ENCODE data around the gene RAD51B. TPM values are rescaled to one million over a fixed set of nuclear protein-coding genes. Genes with fewer than 3 reads are reported as not detected.

Gene RAD51B
- 9.2 TPM for polyA plus RNA-seq (2013, experiment 1 of 2)
- polyA plus RNA-seq (2013, experiment 2 of 2), result 9.3 TPM

- H3K4me1 ChIP-seq (ENCODE audit: control insufficient read depth, insufficient read depth, low read length, poor library complexity, severe bottlenecking), result peaks cover 3% of the 10 kb centered on the region
- H3K4me3 ChIP-seq (ENCODE audit: extremely low read depth, insufficient read depth, low read length, poor library complexity, severe bottlenecking), result peak within 1 kb of the TSS; percentile 93
- no peaks in the 10 kb centered on the region for H3K36me3 ChIP-seq (ENCODE audit: control insufficient read depth, insufficient read depth, low read length)
- 1 to 2% methylated on average over 8 to 11 of the region's 30 CpGs for WGBS, 2 experiments (ENCODE audit: insufficient coverage in 2 of 2)
- peak within 1 kb of the TSS; percentile 43 for H3K27ac ChIP-seq (ENCODE audit: low read depth, low read length, severe bottlenecking)
- no peaks in the 10 kb centered on the region for H3K9me3 ChIP-seq (ENCODE audit: control insufficient read depth, low read length)
Measured at GRCh38 chr14:67819563-67820421, at the start of gene RAD51B. Gene RAD51B (plus strand): TSS chr14:67819779.

GRCh38 chr14:67773844-67774377 lies 45.7 kb upstream of the RAD51B start:
- Histone ChIP-seq H3K9me3 (ENCODE audit: control insufficient read depth, low read length) (no peaks in the 10 kb centered on the region), H3K4me1 (ENCODE audit: control insufficient read depth, insufficient read depth, low read length, poor library complexity, severe bottlenecking) (no peaks in the 10 kb centered on the region), H3K27ac (ENCODE audit: low read depth, low read length, severe bottlenecking) (no peak overlapping the region), H3K36me3 (ENCODE audit: control insufficient read depth, insufficient read depth, low read length) (peaks cover 92% of the 10 kb centered on the region), H3K4me3 (ENCODE audit: extremely low read depth, insufficient read depth, low read length, poor library complexity, severe bottlenecking) (no peak overlapping the region)
- WGBS, 2 experiments (ENCODE audit: insufficient coverage in 2 of 2), result 90 to 100% methylated on average over 2 to 3 of the region's 5 CpGs

- Histone ChIP-seq H3K36me3 (ENCODE audit: control insufficient read depth, insufficient read depth, low read length) (peaks cover 95% of the 10 kb centered on the region), H3K9me3 (ENCODE audit: control insufficient read depth, low read length) (no peaks in the 10 kb centered on the region), H3K4me3 (ENCODE audit: extremely low read depth, insufficient read depth, low read length, poor library complexity, severe bottlenecking) (no peak overlapping the region), H3K27ac (ENCODE audit: low read depth, low read length, severe bottlenecking) (no peak overlapping the region), H3K4me1 (ENCODE audit: control insufficient read depth, insufficient read depth, low read length, poor library complexity, severe bottlenecking) (no peaks in the 10 kb centered on the region)
- 94 to 100% methylated on average over 2 to 3 of the region's 4 CpGs for WGBS, 2 experiments (ENCODE audit: insufficient coverage in 2 of 2)
Measured at GRCh38 chr14:67776653-67777322, 42.8 kb upstream of the RAD51B start.

- H3K36me3 ChIP-seq (ENCODE audit: control insufficient read depth, insufficient read depth, low read length), result peaks cover 96% of the 10 kb centered on the region
Measured at GRCh38 chr14:67778792-67779191, 40.8 kb upstream of the RAD51B start.

GRCh38 chr14:67782090-67782489 lies 37.5 kb upstream of the RAD51B start:
- WGBS, 2 experiments (ENCODE audit: insufficient coverage in 2 of 2), result 40 to 60% methylated on average over 1 to 2 of the region's 3 CpGs
- no peak overlapping the region for H3K27ac ChIP-seq (ENCODE audit: low read depth, low read length, severe bottlenecking)
- peaks cover 95% of the 10 kb centered on the region for H3K36me3 ChIP-seq (ENCODE audit: control insufficient read depth, insufficient read depth, low read length)
- H3K4me1 ChIP-seq (ENCODE audit: control insufficient read depth, insufficient read depth, low read length, poor library complexity, severe bottlenecking), result no peaks in the 10 kb centered on the region
- H3K4me3 ChIP-seq (ENCODE audit: extremely low read depth, insufficient read depth, low read length, poor library complexity, severe bottlenecking), result no peak overlapping the region
- no peaks in the 10 kb centered on the region for H3K9me3 ChIP-seq (ENCODE audit: control insufficient read depth, low read length)

More at GRCh38 chr14:67778792-67779191, 40.8 kb upstream of the RAD51B start:
- H3K4me1 ChIP-seq (ENCODE audit: control insufficient read depth, insufficient read depth, low read length, poor library complexity, severe bottlenecking), result no peaks in the 10 kb centered on the region
- no peak overlapping the region for H3K4me3 ChIP-seq (ENCODE audit: extremely low read depth, insufficient read depth, low read length, poor library complexity, severe bottlenecking)
- WGBS, 2 experiments (ENCODE audit: insufficient coverage in 2 of 2), result 100% methylated on average over 1 of the region's 1 CpG
- H3K9me3 ChIP-seq (ENCODE audit: control insufficient read depth, low read length), result no peaks in the 10 kb centered on the region
- no peak overlapping the region for H3K27ac ChIP-seq (ENCODE audit: low read depth, low read length, severe bottlenecking)

- 87 to 100% methylated on average over 3 to 4 of the region's 5 CpGs for WGBS, 2 experiments (ENCODE audit: insufficient coverage in 2 of 2)
- Histone ChIP-seq H3K36me3 (ENCODE audit: control insufficient read depth, insufficient read depth, low read length) (peaks cover 95% of the 10 kb centered on the region), H3K9me3 (ENCODE audit: control insufficient read depth, low read length) (no peaks in the 10 kb centered on the region), H3K4me1 (ENCODE audit: control insufficient read depth, insufficient read depth, low read length, poor library complexity, severe bottlenecking) (no peaks in the 10 kb centered on the region), H3K27ac (ENCODE audit: low read depth, low read length, severe bottlenecking) (no peak overlapping the region), H3K4me3 (ENCODE audit: extremely low read depth, insufficient read depth, low read length, poor library complexity, severe bottlenecking) (no peak overlapping the region)
Measured at GRCh38 chr14:67784244-67784823, 35.2 kb upstream of the RAD51B start.

GRCh38 chr14:67785270-67786109 lies 34.1 kb upstream of the RAD51B start:
- Histone ChIP-seq H3K36me3 (ENCODE audit: control insufficient read depth, insufficient read depth, low read length) (peaks cover 95% of the 10 kb centered on the region), H3K4me1 (ENCODE audit: control insufficient read depth, insufficient read depth, low read length, poor library complexity, severe bottlenecking) (no peaks in the 10 kb centered on the region), H3K27ac (ENCODE audit: low read depth, low read length, severe bottlenecking) (no peak overlapping the region), H3K4me3 (ENCODE audit: extremely low read depth, insufficient read depth, low read length, poor library complexity, severe bottlenecking) (no peak overlapping the region), H3K9me3 (ENCODE audit: control insufficient read depth, low read length) (no peaks in the 10 kb centered on the region)
- WGBS, 2 experiments (ENCODE audit: insufficient coverage in 2 of 2), result 79 to 86% methylated on average over 1 to 2 of the region's 4 CpGs

GRCh38 chr14:67787673-67788072 lies 31.9 kb upstream of the RAD51B start:
- no peak overlapping the region for H3K27ac ChIP-seq (ENCODE audit: low read depth, low read length, severe bottlenecking)
- peaks cover 81% of the 10 kb centered on the region for H3K36me3 ChIP-seq (ENCODE audit: control insufficient read depth, insufficient read depth, low read length)
- no peak overlapping the region for H3K4me3 ChIP-seq (ENCODE audit: extremely low read depth, insufficient read depth, low read length, poor library complexity, severe bottlenecking)
- no peaks in the 10 kb centered on the region for H3K9me3 ChIP-seq (ENCODE audit: control insufficient read depth, low read length)
- H3K4me1 ChIP-seq (ENCODE audit: control insufficient read depth, insufficient read depth, low read length, poor library complexity, severe bottlenecking), result no peaks in the 10 kb centered on the region
- WGBS, 2 experiments (ENCODE audit: insufficient coverage in 2 of 2), result 89 to 100% methylated on average over 1 of the region's 1 CpG

- Histone ChIP-seq H3K9me3 (ENCODE audit: control insufficient read depth, low read length) (no peaks in the 10 kb centered on the region), H3K4me3 (ENCODE audit: extremely low read depth, insufficient read depth, low read length, poor library complexity, severe bottlenecking) (no peak overlapping the region), H3K36me3 (ENCODE audit: control insufficient read depth, insufficient read depth, low read length) (peaks cover 82% of the 10 kb centered on the region), H3K27ac (ENCODE audit: low read depth, low read length, severe bottlenecking) (no peak overlapping the region), H3K4me1 (ENCODE audit: control insufficient read depth, insufficient read depth, low read length, poor library complexity, severe bottlenecking) (no peaks in the 10 kb centered on the region)
- 92 to 93% methylated on average over 19 to 20 of the region's 20 CpGs for WGBS, 2 experiments (ENCODE audit: insufficient coverage in 2 of 2)
Measured at GRCh38 chr14:67798731-67799130, 20.8 kb upstream of the RAD51B start.

GRCh38 chr14:67800743-67801142 lies 18.8 kb upstream of the RAD51B start:
- Histone ChIP-seq H3K36me3 (ENCODE audit: control insufficient read depth, insufficient read depth, low read length) (peaks cover 84% of the 10 kb centered on the region), H3K4me1 (ENCODE audit: control insufficient read depth, insufficient read depth, low read length, poor library complexity, severe bottlenecking) (no peaks in the 10 kb centered on the region), H3K4me3 (ENCODE audit: extremely low read depth, insufficient read depth, low read length, poor library complexity, severe bottlenecking) (no peak overlapping the region), H3K9me3 (ENCODE audit: control insufficient read depth, low read length) (no peaks in the 10 kb centered on the region), H3K27ac (ENCODE audit: low read depth, low read length, severe bottlenecking) (no peak overlapping the region)
- 94 to 100% methylated on average over 1 to 2 of the region's 4 CpGs for WGBS, 2 experiments (ENCODE audit: insufficient coverage in 2 of 2)

All from mesodermal cell (in vitro differentiated cells).